PC-3 (cell line): ENCODE measurements around the gene POLR2C. TPM values are rescaled to one million over a fixed set of nuclear protein-coding genes. Genes with fewer than 3 reads are reported as not detected.

ENCODE experiments used
- ATAC-seq: fragments of 200-7000 bp; cut with Tn5 transposase; 2 replicates; pipeline ENCODE4 v1.9.1; 2020; ENCODE audit warnings: mild to moderate bottlenecking, moderate library complexity
- BruUV-seq: library from RNA; stranded (reverse); fragments of 400-500 nt; replicated peaks from 2 replicates; lab custom pipeline; 2021; lab: Mats Ljungman, UMichigan
- CTCF ChIA-PET: fragments of 300-600 bp; sonication (Branson Sonifier 250); formaldehyde crosslinking; loops from one replicate; lab custom pipeline; 2022; ENCODE audit warnings: antibody characterized with exemption; lab: Charles Lee
- POLR2A ChIA-PET: fragments of 300-600 bp; sonication (Branson Sonifier 250); formaldehyde crosslinking; loops from one replicate; lab custom pipeline; 2022; ENCODE audit warnings: antibody characterized with exemption; ENCODE audit not compliant: unreplicated experiment; lab: Charles Lee
- DNase-seq: peaks from one replicate; pipeline ENCODE4 v3.0.0-alpha.2; 2015
- H2AFZ ChIP-seq: fragments of 300-600 bp; sonication (generic); 2 replicates; pipeline ENCODE4 v1.6.0; 2016; ENCODE audit warnings: antibody characterized with exemption, low read length
- H3F3A ChIP-seq: fragments of 300-600 bp; sonication (generic); one replicate; pipeline ENCODE4 v1.6.0; 2017; ENCODE audit warnings: antibody characterized with exemption, low read length, control low read depth, mild to moderate bottlenecking; ENCODE audit not compliant: unreplicated experiment
- H3K27ac ChIP-seq: fragments of 300-600 bp; sonication (generic); 2 replicates; pipeline ENCODE4 v1.5.1; 2016; ENCODE audit warnings: mild to moderate bottlenecking, low read length
- H3K27me3 ChIP-seq: fragments of 300-600 bp; sonication (generic); 2 replicates; pipeline ENCODE4 v1.6.1; 2016; ENCODE audit warnings: low read length, mixed read lengths
- H3K36me3 ChIP-seq: fragments of 300-600 bp; sonication (generic); 2 replicates; pipeline ENCODE4 v1.6.1; 2016; ENCODE audit warnings: low read depth, mixed run types, low read length, mixed read lengths
- H3K4me1 ChIP-seq: fragments of 300-600 bp; sonication (generic); 2 replicates; pipeline ENCODE4 v1.5.1; 2016; ENCODE audit warnings: low read length; ENCODE audit not compliant: insufficient read depth
- H3K4me2 ChIP-seq: fragments of 300-600 bp; sonication (generic); 2 replicates; pipeline ENCODE4 v1.6.0; 2016; ENCODE audit warnings: low read length
- H3K4me3 ChIP-seq: fragments of 300-600 bp; sonication (generic); 2 replicates; pipeline ENCODE4 v1.5.1; 2016; ENCODE audit warnings: mild to moderate bottlenecking, low read length, mixed read lengths
- H3K79me2 ChIP-seq: fragments of 300-600 bp; sonication (generic); 2 replicates; pipeline ENCODE4 v1.6.1; 2017; ENCODE audit warnings: low read length, mixed read lengths
- H3K9ac ChIP-seq: fragments of 300-600 bp; sonication (generic); 2 replicates; pipeline ENCODE4 v1.6.0; 2016; ENCODE audit warnings: mild to moderate bottlenecking, low read length
- H3K9me2 ChIP-seq: fragments of 300-600 bp; sonication (generic); replicated peaks from 2 replicates; pipeline ENCODE4 v1.6.1; 2016; ENCODE audit warnings: mixed run types, low read length, mixed read lengths
- H3K9me3 ChIP-seq: fragments of 300-600 bp; sonication (generic); 2 replicates; pipeline ENCODE4 v1.6.1; 2016; ENCODE audit warnings: low read length, mixed read lengths
- H4K20me1 ChIP-seq: fragments of 300-600 bp; sonication (generic); 2 replicates; pipeline ENCODE4 v1.6.1; 2016; ENCODE audit warnings: low read length, mixed read lengths
- CTCF ChIP-seq: fragments of 300-600 bp; sonication (generic); conservative IDR thresholded peaks from 2 replicates; pipeline ENCODE4 v1.5.1; 2017; ENCODE audit warnings: antibody characterized with exemption, low read depth, mild to moderate bottlenecking, low read length
- EZH2 ChIP-seq: fragments of 300-600 bp; sonication (generic); IDR thresholded peaks from one replicate; pipeline ENCODE4 v1.6.1; 2017; ENCODE audit warnings: antibody characterized with exemption, mild to moderate bottlenecking, low read length; ENCODE audit not compliant: unreplicated experiment
- EZH2phosphoT487 ChIP-seq: fragments of 300-600 bp; sonication (generic); IDR thresholded peaks from 2 replicates; pipeline ENCODE4 v1.6.1; 2018; ENCODE audit warnings: mild to moderate bottlenecking, antibody characterized with exemption, low read length, borderline replicate concordance
- intact Hi-C: fragments of 100-400 bp; cut with micrococcal nuclease; formaldehyde crosslinking; loops from 2 replicates; pipeline ENCODE4 v1.9.0; 2023
- total RNA-seq: library from RNA; depleted of rRNA; stranded (reverse); fragments of >200 nt; gene quantifications from 2 replicates; pipeline ENCODE4 v1.2.3, GENCODE V29; 2014

Gene POLR2C
- total RNA-seq, 1 experiment from 2014 or later: 114 TPM

GRCh38 chr16:57447186-57447962, 15.1 kb upstream of the POLR2C start, which contains the start of the genes CIAPIN1 and COQ9:
CIAPIN1 (minus strand) TSS chr16:57447385; CDS start chr16:57440928, 6,457 bp downstream.
COQ9 (plus strand) TSS chr16:57447479; CDS start chr16:57447506, 27 bp downstream.
- Histone ChIP-seq H3K4me1 (peaks cover 12% of the 10 kb centered on the region), H3K9ac (peak within 1 kb of the TSS; percentile 96), H3K4me3 (peak within 1 kb of the TSS; percentile 98), H3K9me3 (no peaks in the 10 kb centered on the region), H4K20me1 (no peaks in the 10 kb centered on the region), H3K36me3 (peaks cover 4% of the 10 kb centered on the region), H3K4me2 (peak within 1 kb of the TSS; percentile 99), H3K27ac (peak within 1 kb of the TSS; percentile 55), H3K79me2 (peaks cover 69% of the 10 kb centered on the region), H2AFZ (peak within 1 kb of the TSS; percentile 80), H3K27me3 (no peaks in the 10 kb centered on the region), H3F3A (no peaks in the 10 kb centered on the region), H3K9me2 (no peaks in the 10 kb centered on the region)
- CTCF ChIA-PET: interaction anchor here (0.5 to 1.1 kb wide), 2 partner anchors 25 to 73 kb away, joined by 4 to 17 read pairs; no protein-coding TSS in a partner anchor
- TF ChIP-seq CTCF (no peak), EZH2 (no peak), EZH2phosphoT487 (no peak)
- TSS peak; percentile 46 for BruUV-seq
- POLR2A ChIA-PET: interaction anchor here (1.0 kb wide), 1 partner anchor 14 kb away, joined by 3 read pairs; no protein-coding TSS in a partner anchor
- DNase-seq (peak; percentile 91), ATAC-seq (peak; percentile 99)
- intact Hi-C loops: no loop called here

DNA sequence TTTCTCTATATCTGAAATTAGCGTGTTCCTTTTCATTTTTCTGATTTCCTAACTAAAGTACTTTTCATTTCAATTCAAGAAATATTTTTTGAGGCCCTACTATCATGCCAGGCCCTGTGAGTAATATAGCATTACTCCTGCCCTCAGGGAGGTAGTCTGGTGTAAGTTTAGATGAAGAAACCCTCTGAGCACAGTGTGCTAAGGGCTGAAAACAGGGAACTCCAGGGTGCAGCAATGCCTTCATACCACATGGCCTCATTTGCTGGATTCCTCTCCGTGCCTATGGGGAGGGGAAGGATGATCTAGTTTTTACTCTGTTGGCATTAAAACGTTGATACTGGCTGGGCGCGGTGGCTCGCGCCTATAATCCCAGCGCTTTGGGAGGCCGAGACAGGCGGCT, 10.5 kb upstream of the POLR2C start:
- H3K4me3 ChIP-seq: no peak overlapping the region
- no peaks in the 10 kb centered on the region for H4K20me1 ChIP-seq
- POLR2A ChIA-PET: no interaction called here
- no peak overlapping the region for H3K27ac ChIP-seq
- H3K9ac ChIP-seq: no peak overlapping the region
- DNase-seq (no peak), ATAC-seq (no peak)
- H3K9me3 ChIP-seq: no peaks in the 10 kb centered on the region
- no peak overlapping the region for H3K4me2 ChIP-seq
- no peak overlapping the region for H2AFZ ChIP-seq
- peaks cover 8% of the 10 kb centered on the region; the same call in 1 of the 2 replicates for H3K4me1 ChIP-seq
- no peaks in the 10 kb centered on the region for H3F3A ChIP-seq
- H3K79me2 ChIP-seq: peaks cover 24% of the 10 kb centered on the region
- H3K27me3 ChIP-seq: no peaks in the 10 kb centered on the region
- BruUV-seq: no TSS peak
- no peaks in the 10 kb centered on the region for H3K9me2 ChIP-seq
- peaks cover 21% of the 10 kb centered on the region for H3K36me3 ChIP-seq
- TF ChIP-seq CTCF (no peak), EZH2 (no peak), EZH2phosphoT487 (no peak)
- CTCF ChIA-PET: no interaction called here
- intact Hi-C loops: no loop called here
